GM23338 (cell line): ENCODE results near the gene TSPAN7. TPM values are rescaled to one million over a fixed set of nuclear protein-coding genes. Genes with fewer than 3 reads are reported as not detected.

Source experiments
- REST ChIP-seq: IDR thresholded peaks from one replicate; pipeline ENCODE4 v1.6.1; 2018; ENCODE audit warnings: antibody characterized with exemption; ENCODE audit not compliant: unreplicated experiment
- ZNF462 ChIP-seq: fragments of 250-450 bp; sonication (Bioruptor Pico); IDR thresholded peaks from 2 replicates; pipeline ENCODE4 v1.5.0; 2020; ENCODE audit warnings: mild to moderate bottlenecking, moderate library complexity
- polyA plus RNA-seq: library from polyadenylated mRNA; unstranded; fragments of >200 nt; fragmentation: Nextera tagmentation; extraction: Ambion mirVana; gene quantifications from 2 replicates; pipeline ENCODE4 v1.2.1, GENCODE V29; 2016
- total RNA-seq: library from RNA; depleted of rRNA; stranded (reverse); fragments of >200 nt; shearing (Covaris generic); gene quantifications from 2 replicates; pipeline ENCODE4 v1.2.3, GENCODE V29; 2014
- TF ChIP-seq, protein P1 (sequence below): IDR thresholded peaks from 2 replicates; pipeline ENCODE4 v1.6.1; 2016; ENCODE audit warnings: antibody characterized with exemption

Gene TSPAN7
- total and polyA plus RNA-seq, 2 experiments from 2014 or later = 7.2 to 11.5 TPM

- no peak for TF ChIP-seq REST
- no peak for TF ChIP-seq ZNF462 (CRISPR knock-in tag)
- TF ChIP-seq, protein P1, sequence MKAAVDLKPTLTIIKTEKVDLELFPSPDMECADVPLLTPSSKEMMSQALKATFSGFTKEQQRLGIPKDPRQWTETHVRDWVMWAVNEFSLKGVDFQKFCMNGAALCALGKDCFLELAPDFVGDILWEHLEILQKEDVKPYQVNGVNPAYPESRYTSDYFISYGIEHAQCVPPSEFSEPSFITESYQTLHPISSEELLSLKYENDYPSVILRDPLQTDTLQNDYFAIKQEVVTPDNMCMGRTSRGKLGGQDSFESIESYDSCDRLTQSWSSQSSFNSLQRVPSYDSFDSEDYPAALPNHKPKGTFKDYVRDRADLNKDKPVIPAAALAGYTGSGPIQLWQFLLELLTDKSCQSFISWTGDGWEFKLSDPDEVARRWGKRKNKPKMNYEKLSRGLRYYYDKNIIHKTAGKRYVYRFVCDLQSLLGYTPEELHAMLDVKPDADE = no peak
Measured at GRCh38 chrX:38651625-38652601, 90.6 kb downstream of the TSPAN7 start (continued).
